Activated CD4-positive, alpha-beta T cell treated with anti-CD3 and anti-CD28 coated beads, Interleukin-10, Interleukin-2, amounts not matched to agents 100 ng/mL and 50 ng/mL, durations not matched to agents 16 hours and 8 hours (primary cell): ENCODE data around the gene OBSCN.

Experiments
- DNase-seq: peaks from one replicate; pipeline ENCODE4 v3.0.0-alpha.2; 2020

OBSCN gene

DNA sequence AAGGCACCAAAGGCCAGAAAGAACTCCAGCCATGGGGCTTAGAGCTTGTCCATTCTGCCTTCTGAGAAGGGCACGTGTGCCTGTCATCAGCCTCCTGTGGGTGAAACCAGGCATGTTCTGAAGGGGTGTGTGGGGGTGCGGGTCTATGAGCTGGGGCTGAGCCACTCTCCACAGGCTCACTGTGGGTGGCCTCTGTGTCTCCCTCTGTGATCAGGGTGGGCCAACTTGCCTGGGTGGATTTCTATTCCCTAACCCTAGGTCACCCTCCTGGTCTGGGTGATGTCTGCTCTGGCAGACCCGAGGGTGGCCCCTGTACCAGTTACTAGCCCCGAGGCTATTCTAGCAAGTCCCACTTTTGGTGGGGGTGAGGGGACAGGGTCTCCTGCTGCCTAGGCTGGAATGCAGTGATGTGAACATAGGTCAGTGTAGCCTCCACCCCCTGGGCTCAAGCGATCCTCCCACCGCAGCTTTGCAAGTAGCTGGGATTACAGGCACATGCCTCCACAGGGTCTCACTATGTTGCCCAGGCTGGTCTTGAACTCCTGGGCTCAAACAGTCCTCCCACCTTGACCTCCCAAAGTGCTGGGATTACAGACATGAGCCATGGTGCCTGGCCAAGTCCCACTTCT is 104.4 kb downstream of the OBSCN start:
- DNase-seq: no peak

DNA sequence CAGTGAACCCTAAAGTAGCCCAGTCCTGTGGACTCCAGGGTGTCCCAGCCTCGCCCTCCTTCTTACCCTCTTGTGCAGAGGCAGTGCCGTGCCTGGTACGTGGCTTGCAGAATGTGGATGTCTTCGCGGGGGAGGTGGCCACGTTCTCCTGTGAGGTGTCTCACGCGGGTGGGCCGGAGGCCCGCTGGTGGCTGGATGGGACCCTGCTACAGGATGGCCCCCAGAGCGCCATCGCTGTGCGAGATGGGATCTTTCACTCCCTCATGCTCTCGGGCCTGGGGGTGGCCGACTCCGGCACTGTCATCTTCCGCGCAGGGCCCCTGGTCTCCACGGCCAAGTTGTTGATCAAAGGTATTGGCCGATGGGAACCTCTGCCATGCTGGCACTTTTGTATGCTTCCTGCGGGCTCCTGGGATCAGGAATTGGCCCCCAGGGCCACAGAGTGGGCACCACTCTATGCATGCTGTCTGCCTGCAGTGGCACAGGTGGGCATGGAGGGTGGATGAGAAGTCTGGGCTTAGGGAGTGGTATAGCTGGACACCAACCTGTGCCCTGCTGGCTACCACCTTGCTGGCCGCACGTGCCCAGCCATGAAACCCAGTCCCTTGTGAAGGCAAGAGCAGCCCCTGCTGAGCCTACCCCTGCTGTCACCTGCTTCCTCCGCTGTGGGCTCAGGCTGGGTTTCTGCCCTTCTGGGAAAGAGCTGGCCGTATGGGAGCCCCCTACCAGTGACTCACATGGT is 105.9 kb downstream of the OBSCN start:
- DNase-seq: no peak

DNA sequence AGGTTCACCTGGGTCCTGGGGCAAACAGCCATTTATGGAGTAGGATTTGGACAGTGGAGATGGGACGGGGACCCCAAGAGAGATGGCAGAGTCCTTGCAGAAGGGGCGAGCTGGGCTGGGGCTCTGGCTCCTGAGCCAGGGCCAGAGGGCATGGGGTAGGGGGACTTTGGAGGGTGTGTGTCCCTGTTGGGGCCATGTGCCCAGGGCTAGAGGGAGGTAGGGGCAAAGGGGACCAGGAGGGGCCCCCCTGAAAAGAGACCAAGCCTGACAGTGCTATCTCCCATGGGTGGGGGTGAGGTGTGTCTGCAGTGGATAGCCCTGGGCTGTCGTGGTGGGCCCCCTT is 106.4 kb downstream of the OBSCN start:
- DNase-seq: no peak

DNA sequence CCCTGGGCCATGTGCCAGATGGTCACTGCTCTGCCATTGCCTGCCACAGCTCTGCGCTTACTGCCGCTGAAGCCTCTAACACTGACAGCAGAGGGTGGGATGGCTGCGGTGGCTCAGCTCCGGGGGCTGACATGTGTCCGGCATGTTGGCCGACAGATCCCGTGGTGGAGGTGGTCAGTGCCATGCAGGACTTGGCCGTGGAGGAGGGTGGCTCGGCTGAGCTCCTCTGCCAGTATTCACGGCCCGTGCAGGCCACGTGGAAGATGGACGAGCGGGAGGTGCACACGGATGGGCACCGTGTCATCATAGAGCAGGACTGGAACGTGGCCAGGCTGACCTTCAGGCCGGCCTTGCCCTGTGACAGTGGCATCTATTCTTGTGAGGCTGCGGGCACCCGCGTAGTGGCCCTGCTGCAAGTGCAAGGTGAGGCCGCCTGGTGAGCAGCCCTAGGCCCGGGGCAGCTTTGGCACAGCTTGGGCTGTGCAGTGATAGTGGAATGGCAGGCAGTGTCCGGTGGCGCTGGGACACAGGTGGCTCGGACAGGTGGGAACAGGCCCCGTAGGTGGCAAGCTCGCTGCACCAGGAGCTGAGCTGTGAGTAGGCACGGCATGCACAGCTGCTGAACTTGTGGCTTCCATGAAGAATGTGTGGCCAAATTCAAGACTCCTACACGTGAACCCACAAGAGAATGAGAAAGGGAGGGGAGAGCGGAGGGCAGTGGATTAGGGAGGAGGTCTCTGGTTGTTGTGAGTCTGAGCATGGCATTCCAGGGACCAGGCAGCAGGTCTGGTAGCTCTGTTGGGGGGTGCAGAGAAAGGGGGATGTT is 107.0 kb downstream of the OBSCN start:
- no peak for DNase-seq

DNA sequence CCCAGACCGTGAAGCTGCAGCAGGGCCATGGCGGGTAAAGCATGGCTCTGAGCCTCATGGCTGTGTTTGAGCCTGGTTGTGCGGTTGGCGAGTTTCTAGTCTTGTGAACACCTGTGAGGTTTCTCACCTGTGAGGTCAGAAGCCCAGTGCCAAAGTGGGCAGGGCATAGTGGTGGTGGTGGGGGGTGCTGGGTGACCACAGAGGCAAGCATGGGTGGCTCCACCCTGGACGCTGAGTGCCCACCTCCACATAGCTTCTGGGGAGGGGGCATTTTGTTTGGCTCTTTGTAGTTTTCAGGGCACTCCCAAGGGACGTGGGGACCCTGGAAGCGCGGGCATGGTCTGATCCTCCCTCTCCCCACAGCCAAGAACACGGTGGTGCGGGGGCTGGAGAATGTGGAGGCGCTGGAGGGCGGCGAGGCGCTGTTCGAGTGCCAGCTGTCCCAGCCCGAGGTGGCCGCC is 107.7 kb downstream of the OBSCN start:
- DNase-seq: no peak

DNA sequence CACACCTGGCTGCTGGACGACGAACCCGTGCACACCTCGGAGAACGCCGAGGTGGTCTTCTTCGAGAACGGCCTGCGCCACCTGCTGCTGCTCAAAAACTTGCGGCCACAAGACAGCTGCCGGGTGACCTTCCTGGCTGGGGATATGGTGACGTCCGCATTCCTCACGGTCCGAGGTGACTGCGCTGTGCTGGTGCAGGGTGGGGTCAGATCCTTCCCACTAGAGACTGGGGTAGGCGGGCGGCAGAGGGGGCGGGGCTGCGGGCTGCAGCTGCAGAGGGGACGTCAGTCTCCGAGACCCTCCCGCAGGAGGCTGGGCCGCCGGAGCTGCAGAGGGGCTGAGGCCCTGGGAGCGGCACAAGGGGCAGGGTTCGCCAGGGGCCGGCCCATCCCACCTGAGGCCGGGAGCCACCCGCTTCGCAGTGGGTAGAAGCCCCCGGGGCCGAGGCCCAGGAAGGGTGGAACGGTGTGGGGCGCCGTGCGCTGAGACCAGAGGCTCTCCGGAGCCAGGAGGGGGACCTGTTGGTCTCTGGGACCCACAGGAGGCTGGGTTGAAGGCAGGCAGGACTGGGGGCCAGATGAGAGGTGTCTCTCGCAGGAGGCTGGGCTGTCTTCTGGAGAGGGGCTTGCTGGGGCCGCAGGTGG is 108.2 kb downstream of the OBSCN start:
- DNase-seq: no peak

DNA sequence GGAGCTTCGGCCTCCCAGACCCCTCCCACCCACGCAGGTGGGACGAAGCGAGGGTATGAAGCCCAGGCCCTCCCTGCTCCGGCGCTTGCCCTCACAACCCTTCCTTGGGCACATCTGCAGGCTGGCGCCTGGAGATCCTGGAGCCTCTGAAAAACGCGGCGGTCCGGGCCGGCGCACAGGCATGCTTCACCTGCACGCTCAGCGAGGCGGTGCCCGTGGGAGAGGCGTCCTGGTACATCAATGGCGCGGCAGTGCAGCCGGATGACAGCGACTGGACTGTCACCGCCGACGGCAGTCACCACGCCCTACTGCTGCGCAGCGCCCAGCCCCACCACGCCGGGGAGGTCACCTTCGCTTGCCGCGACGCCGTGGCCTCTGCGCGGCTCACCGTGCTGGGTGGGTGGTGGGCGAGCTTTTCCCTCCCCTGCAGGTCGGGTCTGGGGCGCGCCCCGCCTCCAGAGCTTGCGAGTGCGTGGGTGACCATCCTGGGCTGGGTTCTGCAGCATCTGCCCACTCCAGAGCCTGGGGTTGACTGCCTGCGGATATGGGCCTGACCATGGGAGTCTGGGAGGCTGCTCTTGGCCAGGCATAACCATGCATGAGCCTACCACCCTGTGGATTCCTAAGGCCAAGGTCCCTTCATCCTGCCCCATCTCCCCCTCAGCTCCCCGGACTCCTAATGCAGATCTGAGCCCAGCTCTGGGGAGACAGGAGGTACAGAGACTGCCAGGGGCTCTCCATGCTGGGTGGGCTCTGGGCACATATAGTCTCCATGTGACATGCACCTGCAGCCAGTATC is 108.9 kb downstream of the OBSCN start:
- DNase-seq: no peak

DNA sequence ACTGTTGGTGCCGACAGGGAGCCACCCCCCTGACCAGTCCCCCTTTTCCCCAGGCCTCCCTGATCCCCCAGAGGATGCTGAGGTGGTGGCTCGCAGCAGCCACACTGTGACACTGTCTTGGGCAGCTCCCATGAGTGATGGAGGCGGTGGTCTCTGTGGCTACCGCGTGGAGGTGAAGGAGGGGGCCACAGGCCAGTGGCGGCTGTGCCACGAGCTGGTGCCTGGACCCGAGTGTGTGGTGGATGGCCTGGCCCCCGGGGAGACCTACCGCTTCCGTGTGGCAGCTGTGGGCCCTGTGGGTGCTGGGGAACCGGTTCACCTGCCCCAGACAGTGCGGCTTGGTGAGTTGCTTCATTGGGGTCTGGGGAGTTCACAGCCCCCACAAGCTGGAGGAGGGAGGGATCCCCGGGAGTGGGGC is 109.6 kb downstream of the OBSCN start:
- DNase-seq: no peak

DNA sequence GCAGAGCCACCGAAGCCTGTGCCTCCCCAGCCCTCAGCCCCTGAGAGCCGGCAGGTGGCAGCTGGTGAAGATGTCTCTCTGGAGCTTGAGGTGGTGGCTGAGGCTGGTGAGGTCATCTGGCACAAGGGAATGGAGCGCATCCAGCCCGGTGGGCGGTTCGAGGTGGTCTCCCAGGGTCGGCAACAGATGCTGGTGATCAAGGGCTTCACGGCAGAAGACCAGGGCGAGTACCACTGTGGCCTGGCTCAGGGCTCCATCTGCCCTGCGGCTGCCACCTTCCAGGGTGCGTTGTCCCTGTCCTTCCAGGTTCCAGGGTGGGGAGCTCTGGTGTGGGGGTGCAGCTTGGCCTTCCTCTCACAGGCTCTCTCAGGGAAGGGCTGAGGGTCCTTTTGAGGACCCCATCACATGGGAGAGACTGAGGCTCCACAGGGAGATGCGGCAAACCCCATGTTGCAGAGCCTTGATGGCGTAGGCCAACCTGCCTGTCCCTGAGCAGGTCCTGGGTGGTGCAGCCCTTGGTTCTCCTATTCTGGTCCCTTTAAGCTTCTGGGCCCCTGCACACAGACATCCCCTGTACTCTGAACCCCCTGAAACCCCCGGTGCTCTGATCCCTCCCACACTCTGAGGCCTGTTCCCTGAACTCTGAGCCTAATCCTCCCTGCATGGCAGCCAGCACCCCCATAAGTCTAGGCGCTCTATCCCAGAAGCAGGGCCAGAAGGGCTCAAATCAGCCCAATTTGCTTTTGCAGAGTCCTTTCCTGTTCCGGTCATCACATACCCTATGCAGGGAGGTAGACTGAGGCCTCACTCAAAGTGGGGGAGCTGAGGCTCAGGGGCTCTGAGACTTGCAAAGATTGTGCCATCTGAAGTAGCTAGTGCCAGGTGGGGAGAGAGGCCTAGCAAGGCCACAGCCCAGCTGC is 110.3 kb downstream of the OBSCN start:
- DNase-seq: no peak

DNA sequence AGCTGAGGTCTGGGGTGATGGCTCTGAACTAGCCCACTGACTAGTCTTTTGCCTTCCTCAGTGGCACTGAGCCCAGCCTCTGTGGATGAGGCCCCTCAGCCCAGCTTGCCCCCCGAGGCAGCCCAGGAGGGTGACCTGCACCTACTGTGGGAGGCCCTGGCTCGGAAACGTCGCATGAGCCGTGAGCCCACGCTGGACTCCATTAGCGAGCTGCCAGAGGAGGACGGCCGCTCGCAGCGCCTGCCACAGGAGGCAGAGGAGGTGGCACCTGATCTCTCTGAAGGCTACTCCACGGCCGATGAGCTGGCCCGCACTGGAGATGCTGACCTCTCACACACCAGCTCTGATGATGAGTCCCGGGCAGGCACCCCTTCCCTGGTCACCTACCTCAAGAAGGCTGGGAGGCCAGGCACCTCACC is 111.0 kb downstream of the OBSCN start:
- no peak for DNase-seq

DNA sequence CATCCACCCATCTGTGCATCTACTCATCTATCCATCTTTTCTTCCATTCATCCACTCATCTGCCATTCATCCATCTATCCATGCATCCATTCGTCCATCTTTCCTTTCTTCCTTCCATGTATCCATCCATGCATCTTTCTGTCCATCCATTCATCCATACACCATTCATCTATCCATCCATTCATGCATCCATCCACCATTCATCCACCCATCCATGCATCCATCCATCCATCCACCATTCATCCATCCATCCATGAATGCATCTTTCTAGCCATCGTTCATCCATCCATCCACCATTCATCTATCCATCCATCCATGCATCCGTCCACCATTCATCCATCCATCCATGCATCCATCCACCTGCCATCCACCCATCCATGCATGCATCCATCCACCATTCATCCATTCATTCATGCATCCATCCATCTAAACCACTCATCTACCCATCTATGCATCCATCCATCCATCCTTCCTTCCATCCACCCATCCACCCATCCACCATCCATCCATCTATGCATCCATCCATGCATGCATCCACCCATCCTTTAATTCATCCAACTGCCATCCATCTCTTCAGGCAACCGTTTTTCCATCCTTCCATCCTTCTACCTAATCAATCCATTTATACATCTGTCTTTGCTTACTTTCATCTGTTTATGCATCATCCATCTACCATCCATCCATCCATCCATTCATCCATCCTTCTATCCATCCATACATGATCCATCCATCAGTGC is 111.7 kb downstream of the OBSCN start:
- no peak for DNase-seq

DNA sequence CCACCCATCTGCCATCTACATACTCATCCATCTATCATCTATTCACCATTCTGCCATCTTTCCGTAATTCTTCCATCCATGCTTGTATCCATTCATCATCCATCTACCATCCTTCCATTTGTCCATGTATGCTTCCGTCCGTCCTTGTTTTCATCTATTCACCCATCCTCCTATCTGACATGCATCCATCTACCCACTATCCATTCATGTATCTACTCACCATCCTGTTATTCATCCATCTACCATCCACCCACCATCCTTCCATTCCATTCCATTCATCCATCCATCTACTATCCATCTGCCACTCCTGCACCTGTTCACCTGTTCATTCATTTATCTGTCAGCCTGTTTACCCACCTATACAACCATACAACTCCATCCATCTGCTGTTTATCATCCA is 112.5 kb downstream of the OBSCN start:
- DNase-seq: no peak

DNA sequence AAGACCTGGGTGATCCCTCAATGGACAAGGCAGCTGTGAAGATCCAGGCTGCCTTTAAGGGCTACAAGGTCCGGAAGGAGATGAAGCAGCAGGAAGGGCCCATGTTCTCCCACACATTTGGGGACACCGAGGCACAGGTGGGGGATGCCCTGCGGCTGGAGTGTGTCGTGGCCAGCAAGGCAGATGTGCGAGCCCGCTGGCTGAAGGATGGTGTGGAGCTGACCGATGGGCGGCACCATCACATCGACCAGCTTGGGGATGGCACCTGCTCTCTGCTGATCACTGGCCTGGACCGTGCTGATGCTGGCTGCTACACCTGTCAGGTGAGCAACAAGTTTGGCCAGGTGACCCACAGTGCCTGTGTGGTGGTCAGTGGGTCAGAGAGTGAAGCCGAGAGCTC is 113.6 kb downstream of the OBSCN start:
- DNase-seq: no peak

DNA sequence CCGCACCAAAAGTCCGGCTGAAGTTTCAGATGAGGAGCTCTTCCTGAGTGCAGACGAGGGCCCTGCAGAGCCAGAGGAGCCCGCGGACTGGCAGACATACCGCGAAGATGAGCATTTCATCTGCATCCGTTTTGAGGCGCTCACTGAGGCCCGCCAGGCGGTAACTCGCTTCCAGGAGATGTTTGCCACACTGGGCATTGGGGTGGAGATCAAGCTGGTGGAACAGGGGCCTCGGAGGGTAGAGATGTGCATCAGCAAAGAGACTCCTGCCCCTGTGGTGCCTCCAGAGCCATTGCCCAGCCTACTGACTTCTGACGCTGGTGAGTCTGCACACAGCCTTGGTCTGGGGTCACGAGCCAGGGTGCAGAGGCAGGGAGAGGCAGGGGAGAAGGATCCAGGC is 114.1 kb downstream of the OBSCN start:
- no peak for DNase-seq

DNA sequence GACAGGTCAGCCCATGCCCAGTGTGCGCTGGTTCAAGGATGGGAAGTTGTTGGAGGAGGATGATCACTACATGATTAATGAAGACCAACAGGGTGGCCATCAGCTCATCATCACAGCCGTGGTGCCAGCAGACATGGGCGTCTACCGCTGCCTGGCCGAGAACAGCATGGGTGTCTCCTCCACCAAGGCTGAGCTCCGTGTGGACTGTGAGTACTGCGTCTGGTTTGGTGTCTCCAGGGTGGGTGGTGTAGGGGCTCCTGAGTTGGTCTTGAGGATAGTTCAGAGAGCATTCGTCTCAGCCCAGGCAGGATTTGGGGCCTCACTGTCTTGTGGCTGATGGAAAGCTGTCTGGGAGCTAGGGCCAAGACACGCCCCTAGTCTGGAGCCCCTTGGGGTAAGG is 115.6 kb downstream of the OBSCN start:
- DNase-seq: no peak

DNA sequence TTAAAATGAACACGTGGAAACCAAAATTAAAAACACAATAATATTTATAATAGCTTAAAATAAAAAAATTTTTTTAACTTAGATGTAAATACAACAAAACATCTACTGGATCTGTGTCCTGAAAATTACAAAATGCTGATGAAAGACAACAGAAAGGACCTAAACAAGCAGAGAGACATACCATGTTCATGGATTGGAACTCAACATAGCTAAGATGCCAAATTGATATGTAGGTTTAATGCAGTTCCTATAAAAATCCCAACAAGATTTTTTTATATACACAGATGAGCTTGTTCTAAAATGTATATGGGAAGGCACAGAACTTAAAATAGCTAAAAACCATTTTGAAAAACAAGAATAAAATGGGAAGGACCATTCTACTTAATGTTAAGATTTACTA is 117.4 kb downstream of the OBSCN start:
- no peak for DNase-seq

DNA sequence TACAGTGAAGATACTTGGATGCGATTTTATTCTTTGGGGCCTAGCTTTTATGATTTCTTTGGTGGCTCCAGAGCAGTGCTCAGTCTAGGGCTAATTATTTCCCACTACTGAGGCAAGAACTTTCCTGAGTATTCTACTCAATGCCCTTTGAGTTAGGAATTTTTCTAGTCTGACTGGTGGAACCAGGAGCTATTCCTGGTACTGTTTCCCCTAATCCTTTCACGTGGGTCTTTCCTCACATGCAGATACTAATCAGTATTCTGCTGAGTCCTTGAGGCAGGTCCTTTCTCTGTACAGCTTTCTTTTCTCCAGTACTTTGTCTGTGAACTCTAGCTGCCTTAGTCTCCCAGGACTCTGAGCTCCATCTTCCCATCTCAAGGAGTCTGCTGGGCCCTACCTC is 122.0 kb downstream of the OBSCN start:
- DNase-seq: no peak

DNA sequence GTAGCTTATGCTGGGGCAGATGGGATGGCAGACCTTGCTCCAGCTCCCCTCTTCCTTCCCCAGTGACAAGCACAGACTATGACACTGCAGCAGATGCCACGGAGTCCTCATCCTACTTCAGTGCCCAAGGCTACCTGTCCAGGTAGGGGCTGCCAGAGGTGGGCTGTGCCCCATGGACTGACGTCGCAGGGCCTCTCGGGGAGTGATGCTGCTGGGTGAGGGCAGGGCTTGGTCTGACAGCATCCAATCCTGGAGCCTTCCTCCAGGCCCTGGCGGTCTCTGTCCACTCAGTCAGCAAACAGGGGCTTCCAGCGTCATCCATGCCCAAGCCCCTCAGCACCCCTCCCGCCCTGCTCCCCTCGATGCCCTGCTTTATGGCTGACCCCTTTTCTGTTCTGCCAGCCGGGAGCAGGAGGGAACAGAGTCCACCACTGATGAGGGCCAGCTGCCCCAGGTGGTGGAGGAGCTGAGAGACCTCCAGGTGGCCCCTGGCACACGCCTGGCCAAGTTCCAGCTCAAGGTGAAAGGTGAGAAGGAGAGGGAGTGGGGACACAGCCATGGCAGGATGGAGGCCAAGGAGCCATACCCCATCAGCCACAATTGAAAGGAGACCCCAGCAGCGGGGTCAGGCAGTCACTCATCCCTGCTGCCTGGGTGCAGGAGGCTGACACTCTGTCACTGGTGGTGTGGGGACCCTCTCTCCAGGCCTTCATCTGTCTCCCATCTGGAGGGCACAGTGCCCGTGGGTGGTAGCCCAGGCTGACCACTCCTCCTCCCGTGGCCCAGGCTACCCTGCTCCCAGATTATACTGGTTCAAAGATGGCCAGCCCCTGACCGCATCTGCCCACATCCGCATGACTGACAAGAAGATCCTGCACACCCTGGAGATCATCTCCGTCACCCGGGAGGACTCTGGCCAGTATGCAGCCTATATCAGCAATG is 125.2 kb downstream of the OBSCN start:
- no peak for DNase-seq

DNA sequence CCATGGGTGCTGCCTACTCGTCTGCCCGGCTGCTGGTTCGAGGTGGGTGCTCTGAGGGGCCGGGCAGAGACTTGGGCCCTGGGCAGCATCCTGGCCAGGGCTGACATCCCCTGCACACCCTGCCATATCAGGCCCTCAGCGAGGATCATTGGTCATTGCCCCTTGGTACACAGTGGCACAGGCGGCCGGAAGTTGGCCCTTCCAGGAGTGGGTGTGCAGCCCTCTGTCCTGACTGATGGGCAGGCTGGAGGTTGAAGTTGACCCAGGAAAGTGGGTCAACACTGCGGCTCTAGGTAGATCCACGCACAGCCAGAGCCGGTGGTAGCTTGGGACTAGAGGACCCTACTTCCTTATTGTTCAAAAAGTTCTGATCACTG is 125.9 kb downstream of the OBSCN start:
- no peak for DNase-seq
